Retina (tissue), 1 donor: Measurements from ENCODE around the gene CTSD.
"Not testable (repeated sequence)": the region's sequence is repeated elsewhere in the genome, so short reads cannot be mapped to it uniquely, and the experiment has no call there.

ENCODE experiments used
- DNase-seq: peaks from one replicate; pipeline ENCODE4 v3.0.0-alpha.2; 2016

Gene CTSD

GRCh38 chr11:1782031-1782590 is 18.4 kb upstream of the CTSD start:
- no peak for DNase-seq

- no peak for DNase-seq
These were observed 17.9 kb upstream of the CTSD start for GRCh38 chr11:1781593-1781975.

- DNase-seq = no peak
These were observed 17.2 kb upstream of the CTSD start for GRCh38 chr11:1780700-1781592.

- DNase-seq = no peak
These were observed 16.3 kb upstream of the CTSD start for GRCh38 chr11:1779806-1780699.

GRCh38 chr11:1779034-1779805 is 15.5 kb upstream of the CTSD start:
- no peak for DNase-seq

GRCh38 chr11:1778141-1778911 is 14.6 kb upstream of the CTSD start:
- DNase-seq = no peak

GRCh38 chr11:1777737-1778136 is 14.0 kb upstream of the CTSD start:
- no peak for DNase-seq

- DNase-seq = no peak
These were observed 13.4 kb upstream of the CTSD start for GRCh38 chr11:1776944-1777715.

GRCh38 chr11:1776331-1776851 is 12.7 kb upstream of the CTSD start:
- no peak for DNase-seq

- no peak for DNase-seq
These were observed 11.2 kb upstream of the CTSD start for GRCh38 chr11:1774886-1775285.

GRCh38 chr11:1773994-1774550 is 10.3 kb upstream of the CTSD start:
- DNase-seq = no peak

- DNase-seq = no peak
These were observed 9.6 kb upstream of the CTSD start for GRCh38 chr11:1773131-1773993.

GRCh38 chr11:1772270-1773130 is 8.8 kb upstream of the CTSD start:
- DNase-seq = no peak

- no peak for DNase-seq
These were observed 8.0 kb upstream of the CTSD start for GRCh38 chr11:1771700-1772099.

- DNase-seq = no peak
These were observed 7.5 kb upstream of the CTSD start for GRCh38 chr11:1771273-1771672.

- DNase-seq = no peak
These were observed 6.8 kb upstream of the CTSD start for GRCh38 chr11:1770528-1770927.

GRCh38 chr11:1770061-1770460 is 6.3 kb upstream of the CTSD start:
- DNase-seq = no peak

- DNase-seq = not testable (repeated sequence)
These were observed 5.7 kb upstream of the CTSD start for GRCh38 chr11:1769304-1769936.
